DND-41 (cell line): ENCODE measurements around the gene BLZF1.

Source experiments
- EZH2 ChIP-seq: IDR thresholded peaks from 3 replicates; pipeline ENCODE4 v1.6.1; 2012; ENCODE audit warnings: borderline replicate concordance, low read depth, mild to moderate bottlenecking, moderate library complexity, low read length, inconsistent platforms; ENCODE audit not compliant: severe bottlenecking
- TF ChIP-seq, protein P1 (sequence below): IDR thresholded peaks from 2 replicates; pipeline ENCODE4 v1.5.1; 2012; ENCODE audit warnings: borderline replicate concordance, low read length, moderate library complexity, mild to moderate bottlenecking; ENCODE audit not compliant: poor library complexity, severe bottlenecking; ENCODE audit errors: extremely low read depth

DNA sequence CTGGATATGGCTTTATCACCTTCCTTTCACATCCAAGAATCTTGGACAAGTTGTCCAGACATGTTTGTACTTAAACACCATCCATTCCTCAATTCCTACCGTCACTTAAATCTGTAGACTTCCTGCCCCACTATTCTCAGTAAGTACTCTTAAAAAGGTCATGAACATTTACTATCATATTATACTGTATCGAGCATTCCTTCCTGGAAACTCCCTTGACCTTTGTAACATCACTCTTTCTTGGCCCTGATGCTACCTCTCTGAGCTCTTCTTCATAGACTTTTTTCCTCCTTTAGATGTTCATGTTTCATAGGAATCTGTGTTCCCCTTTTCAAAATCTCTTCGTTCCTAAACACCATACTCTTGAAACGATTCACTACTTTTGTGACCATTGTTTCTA, 15.5 kb downstream of the BLZF1 start:
- no peak for TF ChIP-seq EZH2
- TF ChIP-seq, protein P1, sequence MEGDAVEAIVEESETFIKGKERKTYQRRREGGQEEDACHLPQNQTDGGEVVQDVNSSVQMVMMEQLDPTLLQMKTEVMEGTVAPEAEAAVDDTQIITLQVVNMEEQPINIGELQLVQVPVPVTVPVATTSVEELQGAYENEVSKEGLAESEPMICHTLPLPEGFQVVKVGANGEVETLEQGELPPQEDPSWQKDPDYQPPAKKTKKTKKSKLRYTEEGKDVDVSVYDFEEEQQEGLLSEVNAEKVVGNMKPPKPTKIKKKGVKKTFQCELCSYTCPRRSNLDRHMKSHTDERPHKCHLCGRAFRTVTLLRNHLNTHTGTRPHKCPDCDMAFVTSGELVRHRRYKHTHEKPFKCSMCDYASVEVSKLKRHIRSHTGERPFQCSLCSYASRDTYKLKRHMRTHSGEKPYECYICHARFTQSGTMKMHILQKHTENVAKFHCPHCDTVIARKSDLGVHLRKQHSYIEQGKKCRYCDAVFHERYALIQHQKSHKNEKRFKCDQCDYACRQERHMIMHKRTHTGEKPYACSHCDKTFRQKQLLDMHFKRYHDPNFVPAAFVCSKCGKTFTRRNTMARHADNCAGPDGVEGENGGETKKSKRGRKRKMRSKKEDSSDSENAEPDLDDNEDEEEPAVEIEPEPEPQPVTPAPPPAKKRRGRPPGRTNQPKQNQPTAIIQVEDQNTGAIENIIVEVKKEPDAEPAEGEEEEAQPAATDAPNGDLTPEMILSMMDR = no peak
